ENCODE results near the gene GTF2E1. TPM values are rescaled to one million over a fixed set of nuclear protein-coding genes. Genes with fewer than 3 reads are reported as not detected.
"Not testable (repeated sequence)": the region's sequence is repeated elsewhere in the genome, so short reads cannot be mapped to it uniquely, and the experiment has no call there.

Gene GTF2E1
- total and polyA plus RNA-seq, 2 donors (not counting 1 experiment from before 2014, with no cell fraction given), result 11.5 to 15.7 TPM

DNA sequence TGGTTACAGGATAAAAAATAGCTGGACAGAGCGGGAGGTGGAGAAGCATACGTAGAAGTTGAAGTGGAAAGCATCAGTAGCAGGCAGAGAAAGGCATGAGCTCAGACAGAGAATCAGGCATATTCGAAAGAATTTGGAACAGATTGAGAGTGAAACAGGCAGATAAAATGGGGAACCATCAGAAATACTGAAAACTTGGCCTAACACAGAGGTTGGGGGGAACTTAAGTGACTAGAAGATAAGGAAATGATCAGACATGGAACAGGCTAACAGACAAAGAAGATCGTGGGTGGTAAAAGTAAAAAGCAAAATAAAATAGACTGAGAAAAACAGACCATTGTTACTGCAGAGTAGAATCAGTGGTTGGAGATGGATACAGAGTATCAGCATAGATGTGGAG is 32.9 kb downstream of the GTF2E1 start:
- H3K27ac ChIP-seq (ENCODE audit: insufficient read depth, low read length), result no peak overlapping the region
- H2AFZ ChIP-seq (ENCODE audit: low read length), result no peak overlapping the region
- no peaks in the 10 kb centered on the region for H3K27me3 ChIP-seq (ENCODE audit: control insufficient read depth, insufficient read depth, low read length)
- no peaks in the 10 kb centered on the region for H3K79me2 ChIP-seq (ENCODE audit: control insufficient read depth, insufficient read depth, low read length)
- no peak overlapping the region for H3K9ac ChIP-seq (ENCODE audit: insufficient read depth, low read length)
- H3K9me3 ChIP-seq (ENCODE audit: control insufficient read depth, insufficient read depth, low read depth, low read length), result no peaks in the 10 kb centered on the region
- H3K4me1 ChIP-seq (ENCODE audit: control insufficient read depth, extremely low read depth, insufficient read depth, low read length), result no peaks in the 10 kb centered on the region
- H3K4me2 ChIP-seq (ENCODE audit: extremely low read depth, insufficient read depth, low read length), result no peak overlapping the region
- peaks cover 2% of the 10 kb centered on the region for H3K36me3 ChIP-seq (ENCODE audit: control insufficient read depth, insufficient read depth, low read length)
- no peaks in the 10 kb centered on the region for H4K20me1 ChIP-seq (ENCODE audit: control insufficient read depth, extremely low read depth, insufficient read depth, low read length)
- DNase-seq (ENCODE audit: low read depth in 2 of 2), result no peak
- H3K4me3 ChIP-seq (replicated peaks in 1 of 4; ENCODE audit: control extremely low read depth in 1 of 4, insufficient read depth in 1 of 4, low read depth in 3 of 4, low read length in 4 of 4), result no peak overlapping the region
- TF ChIP-seq EZH2 (IDR thresholded peaks at IDR 0.05; ENCODE audit: low read length, missing control alignments), result no peak
- TF ChIP-seq, protein P1, sequence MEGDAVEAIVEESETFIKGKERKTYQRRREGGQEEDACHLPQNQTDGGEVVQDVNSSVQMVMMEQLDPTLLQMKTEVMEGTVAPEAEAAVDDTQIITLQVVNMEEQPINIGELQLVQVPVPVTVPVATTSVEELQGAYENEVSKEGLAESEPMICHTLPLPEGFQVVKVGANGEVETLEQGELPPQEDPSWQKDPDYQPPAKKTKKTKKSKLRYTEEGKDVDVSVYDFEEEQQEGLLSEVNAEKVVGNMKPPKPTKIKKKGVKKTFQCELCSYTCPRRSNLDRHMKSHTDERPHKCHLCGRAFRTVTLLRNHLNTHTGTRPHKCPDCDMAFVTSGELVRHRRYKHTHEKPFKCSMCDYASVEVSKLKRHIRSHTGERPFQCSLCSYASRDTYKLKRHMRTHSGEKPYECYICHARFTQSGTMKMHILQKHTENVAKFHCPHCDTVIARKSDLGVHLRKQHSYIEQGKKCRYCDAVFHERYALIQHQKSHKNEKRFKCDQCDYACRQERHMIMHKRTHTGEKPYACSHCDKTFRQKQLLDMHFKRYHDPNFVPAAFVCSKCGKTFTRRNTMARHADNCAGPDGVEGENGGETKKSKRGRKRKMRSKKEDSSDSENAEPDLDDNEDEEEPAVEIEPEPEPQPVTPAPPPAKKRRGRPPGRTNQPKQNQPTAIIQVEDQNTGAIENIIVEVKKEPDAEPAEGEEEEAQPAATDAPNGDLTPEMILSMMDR (conservative IDR thresholded peaks at IDR 0.05 in 1 of 2, IDR thresholded peaks at IDR 0.05 in 1 of 2; ENCODE audit: low read depth in 1 of 2, low read length in 2 of 2), result no peak

DNA sequence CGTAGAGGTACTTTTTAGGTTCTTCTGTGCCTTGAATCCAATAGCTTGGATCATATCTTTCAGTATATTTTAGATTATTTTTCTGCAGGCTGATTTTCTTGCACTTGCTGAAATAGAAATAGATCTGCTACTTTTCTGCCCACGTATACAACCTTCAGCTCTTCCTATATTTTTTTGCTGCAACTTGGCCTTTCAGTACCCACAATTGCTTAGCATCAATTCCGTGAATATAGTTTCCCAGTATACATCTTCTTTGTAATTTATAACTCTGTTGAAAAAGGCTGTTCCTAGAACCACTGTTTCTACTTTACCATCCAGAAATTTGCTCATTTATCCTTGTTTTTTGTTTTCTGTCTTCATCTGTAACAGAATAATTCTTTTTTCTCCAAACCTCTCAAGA is 36.2 kb downstream of the GTF2E1 start:
- H3K4me2 ChIP-seq (ENCODE audit: extremely low read depth, insufficient read depth, low read length), result no peak overlapping the region
- H3K27ac ChIP-seq (ENCODE audit: insufficient read depth, low read length), result no peak overlapping the region
- peaks cover 2% of the 10 kb centered on the region for H3K36me3 ChIP-seq (ENCODE audit: control insufficient read depth, insufficient read depth, low read length)
- peaks cover 3% of the 10 kb centered on the region for H3K4me1 ChIP-seq (ENCODE audit: control insufficient read depth, extremely low read depth, insufficient read depth, low read length)
- H3K9me3 ChIP-seq (ENCODE audit: control insufficient read depth, insufficient read depth, low read depth, low read length), result no peaks in the 10 kb centered on the region
- H3K27me3 ChIP-seq (ENCODE audit: control insufficient read depth, insufficient read depth, low read length), result no peaks in the 10 kb centered on the region
- H3K9ac ChIP-seq (ENCODE audit: insufficient read depth, low read length), result no peak overlapping the region
- no peak overlapping the region for H2AFZ ChIP-seq (ENCODE audit: low read length)
- no peak overlapping the region for H3K4me3 ChIP-seq (replicated peaks in 1 of 4; ENCODE audit: control extremely low read depth in 1 of 4, insufficient read depth in 1 of 4, low read depth in 3 of 4, low read length in 4 of 4)
- DNase-seq (ENCODE audit: low read depth in 2 of 2), result no peak
- H4K20me1 ChIP-seq (ENCODE audit: control insufficient read depth, extremely low read depth, insufficient read depth, low read length), result no peaks in the 10 kb centered on the region
- no peak for TF ChIP-seq EZH2 (IDR thresholded peaks at IDR 0.05; ENCODE audit: low read length, missing control alignments)
- TF ChIP-seq, protein P1 (conservative IDR thresholded peaks at IDR 0.05 in 1 of 2, IDR thresholded peaks at IDR 0.05 in 1 of 2; ENCODE audit: low read depth in 1 of 2, low read length in 2 of 2), result no peak
- no peaks in the 10 kb centered on the region for H3K79me2 ChIP-seq (ENCODE audit: control insufficient read depth, insufficient read depth, low read length)

DNA sequence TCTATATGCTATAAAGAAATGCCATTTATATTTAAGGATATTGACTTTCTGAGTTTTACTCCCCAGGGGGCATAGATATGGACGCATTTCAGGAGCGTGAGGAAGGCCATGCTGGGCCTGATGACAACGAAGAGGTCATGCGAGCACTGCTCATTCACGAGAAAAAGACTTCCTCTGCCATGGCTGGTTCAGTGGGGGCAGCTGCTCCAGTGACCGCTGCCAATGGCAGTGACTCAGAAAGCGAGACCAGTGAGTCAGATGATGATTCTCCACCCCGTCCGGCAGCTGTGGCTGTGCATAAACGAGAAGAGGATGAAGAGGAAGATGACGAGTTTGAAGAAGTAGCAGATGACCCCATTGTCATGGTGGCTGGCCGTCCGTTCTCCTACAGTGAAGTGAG is 38.4 kb downstream of the GTF2E1 start:
- no peaks in the 10 kb centered on the region for H3K9me3 ChIP-seq (ENCODE audit: control insufficient read depth, insufficient read depth, low read depth, low read length)
- peak; percentile 81 to 95 for DNase-seq (ENCODE audit: low read depth in 2 of 2)
- no peak for TF ChIP-seq EZH2 (IDR thresholded peaks at IDR 0.05; ENCODE audit: low read length, missing control alignments)
- TF ChIP-seq, protein P1 (conservative IDR thresholded peaks at IDR 0.05 in 1 of 2, IDR thresholded peaks at IDR 0.05 in 1 of 2; ENCODE audit: low read depth in 1 of 2, low read length in 2 of 2), result no peak
- H3K27me3 ChIP-seq (ENCODE audit: control insufficient read depth, insufficient read depth, low read length), result no peaks in the 10 kb centered on the region
- H3K9ac ChIP-seq (ENCODE audit: insufficient read depth, low read length), result no peak overlapping the region
- peaks cover 2% of the 10 kb centered on the region for H3K36me3 ChIP-seq (ENCODE audit: control insufficient read depth, insufficient read depth, low read length)
- H2AFZ ChIP-seq (ENCODE audit: low read length), result no peak overlapping the region
- H4K20me1 ChIP-seq (ENCODE audit: control insufficient read depth, extremely low read depth, insufficient read depth, low read length), result no peaks in the 10 kb centered on the region
- H3K27ac ChIP-seq (ENCODE audit: insufficient read depth, low read length), result no peak overlapping the region
- no peak overlapping the region for H3K4me2 ChIP-seq (ENCODE audit: extremely low read depth, insufficient read depth, low read length)
- H3K4me1 ChIP-seq (ENCODE audit: control insufficient read depth, extremely low read depth, insufficient read depth, low read length), result peaks cover 5% of the 10 kb centered on the region
- no peaks in the 10 kb centered on the region for H3K79me2 ChIP-seq (ENCODE audit: control insufficient read depth, insufficient read depth, low read length)
- H3K4me3 ChIP-seq (replicated peaks in 1 of 4; ENCODE audit: control extremely low read depth in 1 of 4, insufficient read depth in 1 of 4, low read depth in 3 of 4, low read length in 4 of 4), result no peak overlapping the region

DNA sequence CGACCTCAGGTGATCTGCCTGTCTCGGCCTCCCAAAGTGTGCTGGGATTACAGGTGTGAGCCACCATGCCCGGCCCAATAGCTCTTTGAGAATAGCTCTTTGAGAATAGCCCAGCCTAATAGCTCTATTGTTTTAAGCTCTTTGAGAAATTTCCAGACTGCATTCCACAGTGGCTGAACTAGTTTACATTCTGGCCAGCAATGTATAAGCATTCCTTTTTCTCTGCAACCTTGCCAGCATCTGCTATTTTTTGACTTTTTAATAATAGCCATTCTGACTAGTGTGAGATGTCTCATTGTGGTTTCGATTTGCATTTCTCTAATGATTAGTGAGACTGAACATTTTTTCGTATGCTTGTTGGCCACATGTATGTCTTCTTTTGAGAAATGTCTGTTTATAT is 43.3 kb downstream of the GTF2E1 start:
- H3K27me3 ChIP-seq (ENCODE audit: control insufficient read depth, insufficient read depth, low read length); H3K79me2 ChIP-seq (ENCODE audit: control insufficient read depth, insufficient read depth, low read length); H4K20me1 ChIP-seq (ENCODE audit: control insufficient read depth, extremely low read depth, insufficient read depth, low read length); H3K9ac ChIP-seq (ENCODE audit: insufficient read depth, low read length); H3K9me3 ChIP-seq (ENCODE audit: control insufficient read depth, insufficient read depth, low read depth, low read length); H3K4me1 ChIP-seq (ENCODE audit: control insufficient read depth, extremely low read depth, insufficient read depth, low read length); H2AFZ ChIP-seq (ENCODE audit: low read length); H3K27ac ChIP-seq (ENCODE audit: insufficient read depth, low read length); H3K36me3 ChIP-seq (ENCODE audit: control insufficient read depth, insufficient read depth, low read length): not testable (repeated sequence)
- peak overlapping the region; percentile 48 for H3K4me2 ChIP-seq (ENCODE audit: extremely low read depth, insufficient read depth, low read length)
- peak overlapping the region in 1 of 4 experiments; percentile 9 for H3K4me3 ChIP-seq (replicated peaks in 1 of 4; ENCODE audit: control extremely low read depth in 1 of 4, insufficient read depth in 1 of 4, low read depth in 3 of 4, low read length in 4 of 4)
- DNase-seq (ENCODE audit: low read depth in 2 of 2), result peak; percentile 61 to 84

Data from fibroblast of lung (primary cell).